Erythroblast (primary cell): ENCODE results near the gene RIMBP2.

Source experiments
- GATA1 ChIP-seq: IDR thresholded peaks from 2 replicates; pipeline ENCODE4 v1.6.1; 2011; ENCODE audit warnings: low read depth, mild to moderate bottlenecking, control low read depth, low read length, moderate library complexity
- POLR2A ChIP-seq: IDR thresholded peaks from 2 replicates; pipeline ENCODE4 v1.6.1; 2011; ENCODE audit warnings: mild to moderate bottlenecking, low read length

DNA sequence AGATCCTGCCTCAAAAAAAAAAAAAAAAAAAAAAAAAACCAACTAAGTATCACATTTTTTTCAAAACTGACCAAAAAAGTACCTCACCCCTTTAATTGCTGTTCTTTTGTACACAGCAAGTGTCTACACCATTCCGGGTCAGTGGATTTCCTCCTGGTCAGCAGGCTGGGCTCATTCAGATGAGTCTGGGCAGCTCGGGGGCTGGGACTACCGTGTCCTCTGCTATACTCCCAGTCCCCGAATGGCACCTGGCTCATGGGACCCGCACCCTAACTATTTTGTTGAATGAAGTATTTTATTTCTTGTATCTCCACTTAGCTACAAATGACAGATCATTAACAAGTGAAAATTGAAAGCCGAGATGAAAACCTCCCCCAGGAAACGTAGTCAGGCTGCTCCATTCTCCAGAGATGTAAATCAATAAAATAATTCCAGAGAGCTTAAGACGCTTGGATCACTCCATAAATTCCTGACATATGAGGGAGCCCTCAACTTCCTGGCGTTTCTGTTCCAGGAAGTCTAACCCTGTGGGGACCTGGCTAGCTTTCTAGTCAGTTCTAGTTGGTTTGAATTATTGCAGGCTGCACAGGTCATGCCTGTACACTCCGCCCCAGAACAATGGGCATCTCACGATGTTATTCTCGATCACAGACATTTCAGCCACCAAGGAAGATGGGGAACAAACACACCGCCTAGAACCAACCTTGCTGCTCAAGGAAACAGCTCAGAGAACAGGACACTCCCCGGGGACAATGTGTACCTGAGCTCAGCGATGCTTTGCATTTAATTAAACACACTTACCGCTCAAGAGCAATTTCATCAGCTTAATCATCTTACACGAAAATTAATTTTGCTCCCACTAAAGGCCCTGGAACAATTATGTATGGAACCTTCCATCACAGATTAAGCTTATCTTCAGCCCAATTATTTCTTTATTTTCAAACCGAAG is 76.3 kb downstream of the RIMBP2 start:
- TF ChIP-seq POLR2A = no peak
- TF ChIP-seq GATA1 = no peak
